H1 (cell line): ENCODE results near the gene SERPINA12. TPM values are rescaled to one million over a fixed set of nuclear protein-coding genes. Genes with fewer than 3 reads are reported as not detected.

Experiments
- CHD1 ChIP-seq: IDR thresholded peaks from 2 replicates; pipeline ENCODE4 v1.6.1; 2012; ENCODE audit warnings: low read depth, low read length, improper control_type of control experiment
- HDAC2 ChIP-seq, 2 experiments: fragments of 300-600 bp in 1 of 2; sonication (generic) in 1 of 2; IDR thresholded peaks; 2 replicates each; pipeline ENCODE4 v1.6.1; 2011 to 2012; ENCODE audit warnings: low read depth in 2 of 2, low read length in 2 of 2, mild to moderate bottlenecking in 2 of 2, moderate library complexity in 2 of 2, borderline replicate concordance in 1 of 2, inconsistent platforms in 1 of 2
- HDAC6 ChIP-seq: IDR thresholded peaks from one replicate; pipeline ENCODE4 v1.7.1; 2012; ENCODE audit warnings: low read depth, mild to moderate bottlenecking, inconsistent platforms, low read length, moderate library complexity
- KDM1A ChIP-seq: fragments of 200-600, 300-600 bp; sonication (generic); IDR thresholded peaks from 2 replicates; pipeline ENCODE4 v1.7.1; 2016; ENCODE audit warnings: mild to moderate bottlenecking, low read length, borderline replicate concordance
- KDM5A ChIP-seq: fragments of 200-600 bp; IDR thresholded peaks from 2 replicates; pipeline ENCODE4 v1.7.1; 2012; ENCODE audit warnings: mild to moderate bottlenecking, low read length, inconsistent platforms, mixed read lengths
- polyA plus RNA-seq, 7 experiments: library from polyadenylated mRNA; depleted of rRNA in 3 of 7; stranded (reverse) in 5 of 7; unstranded in 2 of 7; fragments of >200 nt in 5 of 7; fragments of 200-250 nt in 2 of 7; gene quantifications; 1 replicate in 5 of 7; 2 replicates in 1 of 7; 4 replicates in 1 of 7; pipeline versions ENCODE4 v1.2.1 to v1.2.3, GENCODE V29; 2011 to 2013; ENCODE audit warnings: missing spikeins in 2 of 7, mixed read lengths in 2 of 7
- total RNA-seq: library from RNA; stranded (reverse); fragmentation: NEBNext Ultra II Directional; extraction: Animal tissue kit (Norgen Biotek cat#: 25700); gene quantifications from 2 replicates; pipeline ENCODE4 v1.2.1, GENCODE V29; 2021

The SERPINA12 gene
- total and polyA plus RNA-seq, 2 of the 8 experiments (the other 6 are each of a cell fraction or from before 2014, with no cell fraction given): not detected

DNA sequence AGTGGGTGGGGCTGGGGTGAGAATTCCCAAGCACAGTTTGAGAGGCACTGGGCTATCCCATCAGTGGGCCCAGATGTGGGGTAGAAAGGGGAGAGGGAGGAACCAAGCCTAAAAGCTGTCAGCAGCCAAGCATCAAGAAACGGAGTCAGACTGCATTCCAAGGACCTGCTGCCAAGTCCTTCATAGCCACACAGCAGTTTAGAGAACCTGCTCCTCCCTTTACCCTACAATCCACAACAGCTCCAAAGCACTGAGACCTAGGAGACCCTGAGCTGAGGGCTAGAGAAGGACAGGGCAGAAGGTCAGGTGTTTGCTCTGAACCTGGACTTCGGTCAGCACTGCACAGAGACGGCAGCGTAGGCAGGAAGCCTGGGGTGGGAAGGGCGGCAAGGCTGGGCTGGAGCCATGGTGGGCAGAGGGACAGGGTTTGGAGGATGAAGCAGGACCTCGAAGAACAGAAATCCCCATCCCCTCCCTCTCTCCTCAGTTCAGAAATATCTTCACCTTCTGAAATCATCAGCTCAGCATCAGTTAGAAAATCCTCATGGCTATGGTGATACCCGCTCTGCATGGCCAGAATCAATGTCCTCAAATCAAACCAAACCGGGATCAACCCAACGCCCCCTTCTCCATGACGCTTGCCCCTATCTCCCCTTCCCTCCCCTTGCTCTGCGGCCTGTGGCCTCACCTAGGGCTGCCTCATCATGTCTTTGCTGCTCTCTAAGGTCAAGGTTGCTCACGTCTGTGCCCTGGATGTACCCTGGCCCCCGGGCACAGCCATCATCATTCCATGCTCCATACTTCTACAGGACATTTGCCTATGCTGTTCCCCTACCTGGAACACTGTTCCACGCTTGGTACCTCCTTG is 39.1 kb upstream of the SERPINA12 start (continued):
- TF ChIP-seq HDAC2 (IDR thresholded peaks at IDR 0.05; ENCODE audit: borderline replicate concordance in 1 of 2, low read depth in 2 of 2, low read length in 2 of 2): no peak
- TF ChIP-seq HDAC6: no peak
- TF ChIP-seq KDM5A: no peak
- no peak for TF ChIP-seq KDM1A
- no peak for TF ChIP-seq CHD1
